Body of pancreas (tissue), 4 donors: ENCODE measurements around the gene GRID1. TPM values are rescaled to one million over a fixed set of nuclear protein-coding genes. Genes with fewer than 3 reads are reported as not detected.

Experiments
- ATAC-seq: fragments of 150-250 bp; one replicate; pipeline ENCODE4 v1.9.1; 2016
- DNase-seq, 4 donors: peaks; one replicate each; pipeline ENCODE4 v3.0.0-alpha.2; 2019
- H3K27ac ChIP-seq, 4 donors: fragments of 200-600 bp; sonication (generic); 1 replicate in 3 of 4; 2 replicates in 1 of 4; pipeline versions ENCODE4 v1.5.1 to v1.6.1; 2016 to 2019; ENCODE audit warnings: mild to moderate bottlenecking in 1 of 4, mixed read lengths in 1 of 4, moderate library complexity in 1 of 4
- H3K27me3 ChIP-seq, 2 donors: fragments of 200-600 bp; sonication (generic); one replicate each; pipeline ENCODE4 v1.6.0; 2016; ENCODE audit warnings: mild to moderate bottlenecking in 1 of 2
- H3K36me3 ChIP-seq, 2 donors: fragments of 200-600 bp; sonication (generic); replicated peaks in 1 of 2; 2 replicates each; pipeline ENCODE4 v1.5.1; 2016; ENCODE audit warnings: low read depth in 2 of 2; ENCODE audit not compliant: insufficient read depth in 1 of 2
- H3K4me1 ChIP-seq: fragments of 200-600 bp; sonication (generic); one replicate; pipeline ENCODE4 v1.6.0; 2016
- H3K4me3 ChIP-seq, 2 donors: fragments of 200-600 bp; sonication (generic); 1 replicate in 1 of 2; 2 replicates in 1 of 2; pipeline ENCODE4 v1.5.1; 2016 to 2019
- H3K9me3 ChIP-seq, 3 donors: fragments of 200-600 bp; sonication (generic); 1 replicate in 2 of 3; 2 replicates in 1 of 3; pipeline ENCODE4 v1.5.1; 2016
- CTCF ChIP-seq, 7 experiments: fragments of 450-650 bp in 4 of 7; fragments of 200-600 bp in 3 of 7; sonication (generic) in 3 of 7; IDR thresholded peaks; one replicate each; pipeline ENCODE4 v1.5.1; 2016 to 2019; ENCODE audit warnings: antibody characterized with exemption in 7 of 7
- POLR2A ChIP-seq, 3 donors: fragments of 450-650 bp; IDR thresholded peaks; one replicate each; pipeline ENCODE4 v1.6.1; 2016; ENCODE audit warnings: antibody characterized with exemption in 3 of 3, mild to moderate bottlenecking in 2 of 3
- WGBS, 2 donors: methylation state at CpG; one replicate each; pipeline ENCODE4 v1.1.5; 2017; 5-methylcytosine and 5-hydroxymethylcytosine counted together
- intact Hi-C: fragments of 100-400 bp; cut with DNase I; formaldehyde crosslinking; loops from one replicate; pipeline ENCODE4 v1.15.1; 2023
- total RNA-seq, 2 donors: library from RNA; depleted of rRNA; stranded (reverse); fragments of >200 nt; gene quantifications; one replicate each; pipeline ENCODE4 v1.1.0, GENCODE V29; 2016

Gene GRID1
- total RNA-seq, 2 donors from 2014 or later = 1.0 to 1.6 TPM

DNA sequence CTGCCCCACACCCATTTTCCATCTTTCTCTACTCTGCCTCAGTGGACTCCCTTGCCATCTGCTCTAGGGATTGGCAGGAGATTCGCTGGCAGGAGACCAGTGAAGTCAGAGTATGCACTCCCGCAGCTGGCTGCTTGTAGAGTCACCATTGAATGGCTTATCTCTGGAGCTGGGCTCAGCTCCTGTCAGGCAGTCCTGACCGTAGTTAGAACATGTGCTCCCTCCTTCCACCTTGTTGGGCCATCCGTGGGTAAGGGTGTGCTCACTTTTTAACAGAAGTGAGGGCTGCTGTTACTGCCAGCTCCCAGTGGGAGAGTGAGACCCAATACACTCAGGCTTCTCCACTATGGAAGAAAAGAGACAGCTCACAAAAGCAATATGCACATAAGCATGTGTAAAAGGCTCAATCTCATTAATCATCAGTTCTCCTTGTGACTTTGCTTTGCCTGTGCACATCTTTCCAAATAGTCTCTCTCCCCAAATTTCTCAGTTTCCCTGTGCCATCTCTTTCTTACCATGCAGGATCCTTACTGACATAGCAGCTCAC lies 773.3 kb downstream of the GRID1 start:
- Histone ChIP-seq H3K9me3 (no peaks in the 10 kb centered on the region), H3K27ac (no peak overlapping the region), H3K4me1 (no peaks in the 10 kb centered on the region), H3K36me3 (no peaks in the 10 kb centered on the region), H3K4me3 (no peak overlapping the region), H3K27me3 (no peaks in the 10 kb centered on the region)
- DNase-seq = no peak
- 41 to 49% methylated on average over 4 of the region's 4 CpGs for WGBS, 2 donors
- intact Hi-C loops = no loop called here
- ATAC-seq = no peak
- TF ChIP-seq CTCF (IDR thresholded peaks at IDR 0.05) = no peak

DNA sequence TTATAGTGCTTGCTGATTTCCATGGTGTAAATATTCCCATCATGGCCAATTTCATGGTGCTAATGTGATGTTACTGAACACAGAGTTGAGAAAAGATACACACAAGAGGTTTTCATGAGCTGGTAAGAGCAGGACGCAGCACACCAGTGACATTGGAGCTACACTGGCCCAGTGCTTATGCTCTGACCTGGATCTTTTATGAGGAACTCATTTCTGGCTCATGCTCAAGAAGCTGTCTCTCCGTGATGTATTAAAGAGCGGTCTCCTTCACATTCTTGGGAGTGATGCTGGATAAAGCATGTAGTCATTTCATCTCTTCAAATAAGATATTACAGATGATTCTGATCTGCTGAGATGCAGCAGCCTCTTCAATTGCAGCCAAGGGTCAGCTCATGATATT lies 785.2 kb downstream of the GRID1 start:
- no peaks in the 10 kb centered on the region for H3K4me1 ChIP-seq
- H3K9me3 ChIP-seq = no peaks in the 10 kb centered on the region
- H3K27me3 ChIP-seq = no peaks in the 10 kb centered on the region
- TF ChIP-seq CTCF (IDR thresholded peaks at IDR 0.05) (no peak), POLR2A (IDR thresholded peaks at IDR 0.05) (no peak)
- ATAC-seq = no peak
- intact Hi-C loops = no loop called here
- WGBS, 2 donors = 72 to 85% methylated on average over 3 of the region's 3 CpGs
- H3K4me3 ChIP-seq = no peak overlapping the region
- no peak overlapping the region for H3K27ac ChIP-seq
- no peaks in the 10 kb centered on the region for H3K36me3 ChIP-seq
- DNase-seq = no peak

DNA sequence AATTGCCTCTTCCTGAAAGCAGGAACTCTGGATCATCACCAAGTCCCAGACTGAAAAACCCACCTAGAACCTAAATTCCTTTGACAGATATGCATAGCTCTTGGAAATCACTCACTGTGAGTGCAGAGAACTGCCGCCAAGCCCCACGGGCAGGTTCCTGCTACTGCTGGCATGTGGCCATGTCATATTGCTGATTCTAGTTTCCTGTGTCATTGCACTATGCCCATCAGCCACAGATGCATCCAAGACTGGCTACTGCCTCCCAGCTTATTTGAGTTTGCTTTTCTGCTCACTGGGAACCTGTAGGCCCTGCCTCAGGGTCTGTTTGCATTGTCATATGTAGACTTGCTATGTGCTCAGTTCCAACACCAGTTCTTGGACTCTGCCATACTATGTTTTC lies 786.0 kb downstream of the GRID1 start:
- WGBS, 2 donors = 44 to 53% methylated on average over 2 of the region's 2 CpGs
- H3K27me3 ChIP-seq = no peaks in the 10 kb centered on the region
- TF ChIP-seq POLR2A (IDR thresholded peaks at IDR 0.05) (no peak), CTCF (IDR thresholded peaks at IDR 0.05) (no peak)
- H3K9me3 ChIP-seq = no peaks in the 10 kb centered on the region
- no peak overlapping the region for H3K27ac ChIP-seq
- no peak overlapping the region for H3K4me3 ChIP-seq
- DNase-seq (no peak), ATAC-seq (no peak)
- no peaks in the 10 kb centered on the region for H3K36me3 ChIP-seq
- H3K4me1 ChIP-seq = no peaks in the 10 kb centered on the region
- intact Hi-C loops = no loop called here

- TF ChIP-seq POLR2A (IDR thresholded peaks at IDR 0.05) = no peak
- TF ChIP-seq CTCF (IDR thresholded peaks at IDR 0.05) = no peak
- H3K4me1 ChIP-seq = no peaks in the 10 kb centered on the region
- H3K27me3 ChIP-seq = no peaks in the 10 kb centered on the region
- H3K36me3 ChIP-seq = no peaks in the 10 kb centered on the region
- DNase-seq (no peak), ATAC-seq (no peak)
- no peaks in the 10 kb centered on the region for H3K9me3 ChIP-seq
- H3K4me3 ChIP-seq = no peak overlapping the region
- 56 to 58% methylated on average over 2 of the region's 2 CpGs for WGBS, 2 donors
- intact Hi-C loops = no loop called here
- H3K27ac ChIP-seq = no peak overlapping the region
Measured at GRCh38 chr10:85578860-85579259, 787.7 kb downstream of the GRID1 start.

GRCh38 chr10:85575441-85575840 lies 791.2 kb downstream of the GRID1 start:
- TF ChIP-seq CTCF (IDR thresholded peaks at IDR 0.05) (no peak), POLR2A (IDR thresholded peaks at IDR 0.05) (no peak)
- no peaks in the 10 kb centered on the region for H3K36me3 ChIP-seq
- WGBS, 2 donors = 85 to 92% methylated on average over 1 of the region's 1 CpG
- intact Hi-C loops = no loop called here
- DNase-seq (no peak), ATAC-seq (no peak)
- H3K4me3 ChIP-seq = no peak overlapping the region
- H3K27ac ChIP-seq = no peak overlapping the region
- no peaks in the 10 kb centered on the region for H3K9me3 ChIP-seq
- no peaks in the 10 kb centered on the region for H3K4me1 ChIP-seq
- no peaks in the 10 kb centered on the region for H3K27me3 ChIP-seq
